Loucy (cell line): ENCODE results near the gene NLRP9.

Experiments
- H2AFZ ChIP-seq: fragments of 200-600 bp; sonication (generic); 2 replicates; pipeline ENCODE4 v1.6.0; 2016; ENCODE audit warnings: antibody characterized with exemption, mild to moderate bottlenecking, low read length, moderate library complexity
- H3F3A ChIP-seq: fragments of 200-600 bp; 2 replicates; pipeline ENCODE4 v1.6.0; 2016; ENCODE audit warnings: antibody characterized with exemption, low read depth, mild to moderate bottlenecking
- H3K27me3 ChIP-seq: fragments of 200-600 bp; sonication (generic); 2 replicates; pipeline ENCODE4 v1.6.1; 2014; ENCODE audit warnings: low read length, mild to moderate bottlenecking; ENCODE audit not compliant: insufficient read depth, poor library complexity, severe bottlenecking
- H3K36me3 ChIP-seq: fragments of 200-600 bp; sonication (generic); 2 replicates; pipeline ENCODE4 v1.6.1; 2016; ENCODE audit warnings: low read length; ENCODE audit not compliant: insufficient read depth
- H3K4me1 ChIP-seq: fragments of 200-600 bp; sonication (generic); 2 replicates; pipeline ENCODE4 v1.5.1; 2014; ENCODE audit warnings: low read length, mild to moderate bottlenecking; ENCODE audit not compliant: insufficient read depth, poor library complexity, severe bottlenecking
- H3K4me2 ChIP-seq: fragments of 200-600 bp; sonication (generic); 2 replicates; pipeline ENCODE4 v1.6.0; 2014; ENCODE audit warnings: antibody characterized with exemption, low read length, low read depth, mild to moderate bottlenecking; ENCODE audit not compliant: poor library complexity, severe bottlenecking
- H3K4me3 ChIP-seq: fragments of 200-600 bp; sonication (generic); 2 replicates; pipeline ENCODE4 v1.5.1; 2014; ENCODE audit warnings: low read length, mild to moderate bottlenecking, mixed read lengths; ENCODE audit not compliant: poor library complexity, severe bottlenecking
- H3K79me2 ChIP-seq: fragments of 200-600 bp; sonication (generic); 2 replicates; pipeline ENCODE4 v1.6.1; 2014; ENCODE audit warnings: low read length; ENCODE audit not compliant: insufficient read depth
- H3K9ac ChIP-seq: fragments of 200-600 bp; sonication (generic); 2 replicates; pipeline ENCODE4 v1.6.0; 2014; ENCODE audit warnings: mild to moderate bottlenecking, low read depth, low read length, moderate library complexity; ENCODE audit not compliant: poor library complexity, severe bottlenecking
- H3K9me2 ChIP-seq: fragments of 200-600 bp; sonication (generic); replicated peaks from 2 replicates; pipeline ENCODE4 v1.6.1; 2016; ENCODE audit warnings: low read depth, low read length, mixed read lengths
- H3K9me3 ChIP-seq: fragments of 200-600 bp; sonication (generic); 2 replicates; pipeline ENCODE4 v1.6.1; 2014; ENCODE audit warnings: mild to moderate bottlenecking, antibody characterized with exemption, low read length, low read depth; ENCODE audit not compliant: insufficient read depth
- H4K20me1 ChIP-seq: fragments of 200-600 bp; sonication (generic); 2 replicates; pipeline ENCODE4 v1.6.0; 2014; ENCODE audit warnings: antibody characterized with exemption, low read length, mild to moderate bottlenecking; ENCODE audit not compliant: insufficient read depth, poor library complexity, severe bottlenecking
- EZH2phosphoT487 ChIP-seq: fragments of 200-600 bp; IDR thresholded peaks from 2 replicates; pipeline ENCODE4 v1.6.1; 2018; ENCODE audit warnings: antibody characterized with exemption, mild to moderate bottlenecking, moderate library complexity, borderline replicate concordance
- TF ChIP-seq, protein P1 (sequence below): fragments of 200-600 bp; sonication (generic); conservative IDR thresholded peaks from 2 replicates; pipeline ENCODE4 v1.5.1; 2014; ENCODE audit warnings: mild to moderate bottlenecking, antibody characterized with exemption, low read length

The NLRP9 gene

DNA sequence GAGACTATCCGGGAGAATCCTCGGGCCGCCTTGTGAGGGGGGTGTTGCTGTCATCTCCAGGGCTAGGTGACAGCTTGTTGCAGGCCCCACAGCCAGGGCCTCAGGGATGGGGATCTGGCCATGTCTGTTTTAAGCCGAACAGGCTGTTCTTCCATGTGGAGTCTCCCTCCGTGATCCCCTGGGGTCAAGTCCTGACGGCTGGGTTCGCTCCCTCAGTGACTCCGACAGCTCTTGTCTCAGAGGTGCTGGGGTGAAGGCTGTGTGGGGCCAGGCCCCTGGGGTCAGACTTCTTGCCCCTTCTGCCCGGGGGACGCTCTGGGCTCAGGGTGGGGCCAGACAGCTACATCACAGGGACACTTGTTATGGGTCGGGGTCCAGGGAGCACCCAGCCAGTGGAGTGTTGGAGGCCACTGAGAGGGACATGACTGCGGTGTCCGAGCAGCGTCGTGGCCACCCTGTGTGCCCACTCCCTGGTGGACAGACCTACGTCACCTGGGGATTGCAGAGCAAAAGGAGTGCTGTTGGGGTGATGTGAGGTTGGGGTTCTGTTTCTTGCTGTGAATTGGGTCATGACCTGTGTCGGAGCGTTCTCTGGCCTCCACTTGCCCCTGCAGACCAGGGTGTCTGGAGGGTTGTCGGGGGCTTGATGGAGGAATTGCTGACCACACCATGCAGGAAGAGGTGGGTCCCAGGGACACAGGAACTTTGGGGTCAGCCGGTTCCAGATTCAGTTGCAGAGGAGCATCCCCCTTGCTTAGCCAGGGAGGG, 41.7 kb downstream of the NLRP9 start:
- TF ChIP-seq EZH2phosphoT487, result no peak
- TF ChIP-seq, protein P1, sequence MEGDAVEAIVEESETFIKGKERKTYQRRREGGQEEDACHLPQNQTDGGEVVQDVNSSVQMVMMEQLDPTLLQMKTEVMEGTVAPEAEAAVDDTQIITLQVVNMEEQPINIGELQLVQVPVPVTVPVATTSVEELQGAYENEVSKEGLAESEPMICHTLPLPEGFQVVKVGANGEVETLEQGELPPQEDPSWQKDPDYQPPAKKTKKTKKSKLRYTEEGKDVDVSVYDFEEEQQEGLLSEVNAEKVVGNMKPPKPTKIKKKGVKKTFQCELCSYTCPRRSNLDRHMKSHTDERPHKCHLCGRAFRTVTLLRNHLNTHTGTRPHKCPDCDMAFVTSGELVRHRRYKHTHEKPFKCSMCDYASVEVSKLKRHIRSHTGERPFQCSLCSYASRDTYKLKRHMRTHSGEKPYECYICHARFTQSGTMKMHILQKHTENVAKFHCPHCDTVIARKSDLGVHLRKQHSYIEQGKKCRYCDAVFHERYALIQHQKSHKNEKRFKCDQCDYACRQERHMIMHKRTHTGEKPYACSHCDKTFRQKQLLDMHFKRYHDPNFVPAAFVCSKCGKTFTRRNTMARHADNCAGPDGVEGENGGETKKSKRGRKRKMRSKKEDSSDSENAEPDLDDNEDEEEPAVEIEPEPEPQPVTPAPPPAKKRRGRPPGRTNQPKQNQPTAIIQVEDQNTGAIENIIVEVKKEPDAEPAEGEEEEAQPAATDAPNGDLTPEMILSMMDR, result no peak
- H3K36me3 ChIP-seq, result peaks cover 50% of the 10 kb centered on the region; the same call in 1 of the 2 replicates
- no peaks in the 10 kb centered on the region for H3K9me2 ChIP-seq
- H3K4me1 ChIP-seq, result no peaks in the 10 kb centered on the region
- no peaks in the 10 kb centered on the region for H3K79me2 ChIP-seq
- H2AFZ ChIP-seq, result no peak overlapping the region
- H3K4me3 ChIP-seq, result no peak overlapping the region
- H3F3A ChIP-seq, result no peaks in the 10 kb centered on the region
- H3K27me3 ChIP-seq, result no peaks in the 10 kb centered on the region
- no peak overlapping the region for H3K4me2 ChIP-seq
- no peaks in the 10 kb centered on the region for H3K9me3 ChIP-seq
- no peak overlapping the region for H3K9ac ChIP-seq
- no peaks in the 10 kb centered on the region for H4K20me1 ChIP-seq

DNA sequence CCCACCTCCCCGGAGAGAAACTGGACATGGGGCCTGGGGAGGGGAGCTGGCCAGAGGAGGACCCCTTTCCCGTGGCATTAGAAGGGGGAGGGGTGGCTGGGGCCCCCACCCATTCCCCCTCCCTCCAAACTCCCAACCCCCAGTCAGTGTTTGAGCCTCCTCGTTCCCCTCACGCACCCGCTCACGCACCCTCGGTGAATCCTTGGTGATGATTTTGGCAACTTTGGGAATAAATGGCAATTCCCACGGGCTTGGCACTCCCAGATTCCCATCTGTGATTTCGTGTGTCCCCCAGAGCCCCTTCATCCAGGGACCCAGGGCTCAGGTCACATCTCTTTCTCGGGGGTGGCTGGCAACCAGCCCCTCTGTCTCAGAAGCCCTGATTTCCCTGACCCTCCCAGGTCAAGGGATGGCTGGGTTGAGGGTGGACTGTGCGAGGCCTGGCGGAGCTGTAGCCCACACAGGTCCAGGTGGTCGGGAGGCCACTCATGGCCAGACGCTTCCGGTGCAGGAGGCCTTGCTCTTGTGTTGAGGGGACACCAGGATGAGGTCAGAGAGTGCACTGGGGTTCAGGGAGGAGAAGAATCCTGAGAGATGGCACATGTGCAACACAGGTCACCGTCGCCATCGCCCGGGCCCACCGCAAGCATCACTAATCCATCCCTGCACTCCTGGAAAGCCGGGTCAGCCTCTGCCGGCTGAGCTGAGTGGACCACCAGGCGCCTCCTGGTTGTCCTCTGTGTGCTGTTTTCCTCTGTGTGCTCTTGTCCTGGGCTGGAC, 42.5 kb downstream of the NLRP9 start:
- H3K4me1 ChIP-seq, result no peaks in the 10 kb centered on the region
- no peaks in the 10 kb centered on the region for H3K27me3 ChIP-seq
- no peak overlapping the region for H2AFZ ChIP-seq
- no peaks in the 10 kb centered on the region for H3F3A ChIP-seq
- H3K9me2 ChIP-seq, result no peaks in the 10 kb centered on the region
- no peak overlapping the region for H3K9ac ChIP-seq
- no peaks in the 10 kb centered on the region for H3K79me2 ChIP-seq
- no peaks in the 10 kb centered on the region for H3K9me3 ChIP-seq
- H3K4me3 ChIP-seq, result no peak overlapping the region
- no peak overlapping the region for H3K4me2 ChIP-seq
- H4K20me1 ChIP-seq, result no peaks in the 10 kb centered on the region
- H3K36me3 ChIP-seq, result peaks cover 57% of the 10 kb centered on the region; the same call in 1 of the 2 replicates
- no peak for TF ChIP-seq EZH2phosphoT487
- TF ChIP-seq, protein P1, result no peak

DNA sequence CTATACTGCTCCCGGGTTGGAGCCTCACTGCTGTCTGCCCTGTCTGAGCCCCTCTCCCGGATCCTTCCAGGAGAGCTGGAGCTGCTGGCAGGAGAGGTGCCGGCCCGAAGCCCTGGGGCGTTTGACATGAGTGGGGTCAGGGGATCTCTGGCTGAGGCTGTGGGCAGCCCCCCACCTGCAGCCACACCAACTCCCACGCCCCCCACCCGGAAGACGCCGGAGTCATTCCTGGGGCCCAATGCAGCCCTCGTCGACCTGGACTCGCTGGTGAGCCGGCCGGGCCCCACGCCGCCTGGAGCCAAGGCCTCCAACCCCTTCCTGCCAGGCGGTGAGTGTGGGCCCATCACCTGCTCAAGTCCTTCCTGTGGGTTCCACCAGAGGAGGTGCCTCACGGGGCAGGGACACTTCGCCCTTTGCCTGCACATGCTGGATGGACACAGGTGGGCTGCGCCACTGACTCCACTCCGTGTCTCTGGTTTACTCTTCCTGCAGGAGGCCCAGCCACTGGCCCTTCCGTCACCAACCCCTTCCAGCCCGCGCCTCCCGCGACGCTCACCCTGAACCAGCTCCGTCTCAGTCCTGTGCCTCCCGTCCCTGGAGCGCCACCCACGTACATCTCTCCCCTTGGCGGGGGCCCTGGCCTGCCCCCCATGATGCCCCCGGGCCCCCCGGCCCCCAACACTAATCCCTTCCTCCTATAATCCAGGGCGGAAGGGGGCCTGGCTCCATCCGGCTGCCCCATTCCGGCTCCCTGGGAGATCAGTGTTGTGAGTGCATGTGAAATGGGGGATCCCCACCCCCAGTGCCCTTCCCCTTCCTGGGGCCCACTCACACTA, 43.3 kb downstream of the NLRP9 start:
- H3K9me3 ChIP-seq, result no peaks in the 10 kb centered on the region
- H2AFZ ChIP-seq, result no peak overlapping the region
- H3K36me3 ChIP-seq, result peaks cover 66% of the 10 kb centered on the region; the same call in 1 of the 2 replicates
- H3K4me2 ChIP-seq, result no peak overlapping the region
- no peak overlapping the region for H3K4me3 ChIP-seq
- TF ChIP-seq, protein P1, result no peak
- TF ChIP-seq EZH2phosphoT487, result no peak
- H3K79me2 ChIP-seq, result no peaks in the 10 kb centered on the region
- H3K27me3 ChIP-seq, result no peaks in the 10 kb centered on the region
- no peaks in the 10 kb centered on the region for H3K4me1 ChIP-seq
- no peaks in the 10 kb centered on the region for H3F3A ChIP-seq
- no peaks in the 10 kb centered on the region for H4K20me1 ChIP-seq
- no peaks in the 10 kb centered on the region for H3K9me2 ChIP-seq
- no peak overlapping the region for H3K9ac ChIP-seq
